ENCODE data around the gene AFM. TPM values are rescaled to one million over a fixed set of nuclear protein-coding genes. Genes with fewer than 3 reads are reported as not detected.

Gene AFM
- total and polyA plus RNA-seq, 2 of the 13 experiments (the other 11 are each of a cell fraction or from before 2014, with no cell fraction given), result 0.13 to 1.8 TPM

DNA sequence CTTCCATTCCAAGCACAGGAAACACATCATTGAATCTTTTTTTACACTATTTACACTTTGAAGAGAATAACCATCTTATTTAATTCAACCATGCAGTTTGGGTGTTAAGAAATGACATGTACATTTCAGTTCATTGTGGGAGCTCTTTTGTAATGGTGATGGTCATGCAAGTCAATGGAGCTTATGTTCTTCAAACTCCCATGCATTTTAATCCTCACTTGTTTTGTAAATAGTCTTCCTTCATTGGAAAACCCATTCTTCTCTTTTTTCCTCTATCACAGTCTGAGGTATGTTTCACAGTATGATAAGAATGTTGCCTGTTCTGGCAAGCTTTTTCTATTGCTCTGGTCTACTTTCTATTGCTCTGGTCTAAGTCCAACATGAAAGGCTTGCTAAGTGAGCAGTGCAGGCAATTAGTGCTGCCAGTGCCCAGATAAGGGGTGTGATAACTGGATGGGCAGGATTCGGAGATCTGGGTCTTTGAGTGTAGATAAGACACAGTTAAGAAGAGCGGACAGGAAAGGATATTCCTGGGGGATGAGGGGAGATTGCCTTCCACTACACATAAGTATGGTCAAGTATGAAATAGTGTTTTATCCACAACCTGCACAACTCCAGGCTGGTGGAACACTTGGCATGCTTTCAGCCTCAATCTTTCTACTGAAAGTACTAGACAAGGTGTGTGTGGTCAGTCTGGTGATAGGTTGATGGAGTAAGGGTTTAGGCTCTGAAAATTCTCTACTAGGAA lies 28.4 kb upstream of the AFM start (continued):
- no peak for TF ChIP-seq CTCF (CRISPR knock-in tag; IDR thresholded peaks at IDR 0.05)
- TF ChIP-seq, protein P1, sequence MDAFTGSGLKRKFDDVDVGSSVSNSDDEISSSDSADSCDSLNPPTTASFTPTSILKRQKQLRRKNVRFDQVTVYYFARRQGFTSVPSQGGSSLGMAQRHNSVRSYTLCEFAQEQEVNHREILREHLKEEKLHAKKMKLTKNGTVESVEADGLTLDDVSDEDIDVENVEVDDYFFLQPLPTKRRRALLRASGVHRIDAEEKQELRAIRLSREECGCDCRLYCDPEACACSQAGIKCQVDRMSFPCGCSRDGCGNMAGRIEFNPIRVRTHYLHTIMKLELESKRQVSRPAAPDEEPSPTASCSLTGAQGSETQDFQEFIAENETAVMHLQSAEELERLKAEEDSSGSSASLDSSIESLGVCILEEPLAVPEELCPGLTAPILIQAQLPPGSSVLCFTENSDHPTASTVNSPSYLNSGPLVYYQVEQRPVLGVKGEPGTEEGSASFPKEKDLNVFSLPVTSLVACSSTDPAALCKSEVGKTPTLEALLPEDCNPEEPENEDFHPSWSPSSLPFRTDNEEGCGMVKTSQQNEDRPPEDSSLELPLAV (CRISPR knock-in tag; conservative IDR thresholded peaks at IDR 0.05; ENCODE audit: low read depth), result 0 out of 2 replicates have a peak, but pooled peaks have one; percentile 26
- no peak for TF ChIP-seq SATB2 (CRISPR knock-in tag; IDR thresholded peaks at IDR 0.05)
- no peak for TF ChIP-seq ZNF44 (CRISPR knock-in tag; IDR thresholded peaks at IDR 0.05)
- TF ChIP-seq ATM (IDR thresholded peaks at IDR 0.05; ENCODE audit: borderline replicate concordance), result no peak
- no peak for TF ChIP-seq ZNF260 (CRISPR knock-in tag; IDR thresholded peaks at IDR 0.05; ENCODE audit: borderline replicate concordance, low read depth)
- no peak for TF ChIP-seq RAD21 (CRISPR knock-in tag; IDR thresholded peaks at IDR 0.05)
- no peak for TF ChIP-seq DBP (CRISPR knock-in tag; IDR thresholded peaks at IDR 0.05; ENCODE audit: not compliant biosample characterization)
- TF ChIP-seq KDM6A (CRISPR knock-in tag; IDR thresholded peaks at IDR 0.05; ENCODE audit: low read depth), result no peak
- TF ChIP-seq HMG20A (CRISPR knock-in tag; IDR thresholded peaks at IDR 0.05; ENCODE audit: borderline replicate concordance), result no peak
- TF ChIP-seq TFDP1 (CRISPR knock-in tag; IDR thresholded peaks at IDR 0.05; ENCODE audit: borderline replicate concordance), result no peak
- TF ChIP-seq MBD4 (IDR thresholded peaks at IDR 0.05; ENCODE audit: borderline replicate concordance, low read length), result peak; percentile 81
- TF ChIP-seq ZNF18 (CRISPR knock-in tag; IDR thresholded peaks at IDR 0.05; ENCODE audit: insufficient replicate concordance), result no peak
- TF ChIP-seq ZNF614 (CRISPR knock-in tag; IDR thresholded peaks at IDR 0.05; ENCODE audit: borderline replicate concordance), result no peak
- TF ChIP-seq ZZZ3 (CRISPR knock-in tag; IDR thresholded peaks at IDR 0.05; ENCODE audit: borderline replicate concordance), result no peak
- no peak for TF ChIP-seq RAD51 (IDR thresholded peaks at IDR 0.05; ENCODE audit: borderline replicate concordance)
- TF ChIP-seq FOXO1 (CRISPR knock-in tag; IDR thresholded peaks at IDR 0.05), result no peak
- TF ChIP-seq ZNF256 (CRISPR knock-in tag; conservative IDR thresholded peaks at IDR 0.05), result 0 out of 2 replicates have a peak, but pooled peaks have one; percentile 20
- TF ChIP-seq ZNF251 (CRISPR knock-in tag; IDR thresholded peaks at IDR 0.05), result no peak
- TF ChIP-seq RFX3 (CRISPR knock-in tag; IDR thresholded peaks at IDR 0.05), result no peak
- TF ChIP-seq, protein P2, sequence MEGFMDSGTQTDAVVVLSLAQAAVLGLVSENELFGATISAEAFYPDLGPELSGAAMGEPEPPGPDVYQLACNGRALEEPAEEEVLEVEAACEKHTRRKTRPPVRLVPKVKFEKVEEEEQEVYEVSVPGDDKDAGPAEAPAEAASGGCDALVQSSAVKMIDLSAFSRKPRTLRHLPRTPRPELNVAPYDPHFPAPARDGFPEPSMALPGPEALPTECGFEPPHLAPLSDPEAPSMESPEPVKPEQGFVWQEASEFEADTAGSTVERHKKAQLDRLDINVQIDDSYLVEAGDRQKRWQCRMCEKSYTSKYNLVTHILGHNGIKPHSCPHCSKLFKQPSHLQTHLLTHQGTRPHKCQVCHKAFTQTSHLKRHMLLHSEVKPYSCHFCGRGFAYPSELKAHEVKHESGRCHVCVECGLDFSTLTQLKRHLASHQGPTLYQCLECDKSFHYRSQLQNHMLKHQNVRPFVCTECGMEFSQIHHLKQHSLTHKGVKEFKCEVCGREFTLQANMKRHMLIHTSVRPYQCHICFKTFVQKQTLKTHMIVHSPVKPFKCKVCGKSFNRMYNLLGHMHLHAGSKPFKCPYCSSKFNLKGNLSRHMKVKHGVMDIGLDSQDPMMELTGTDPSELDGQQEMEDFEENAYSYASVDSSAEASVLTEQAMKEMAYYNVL (CRISPR knock-in tag; IDR thresholded peaks at IDR 0.05; ENCODE audit: borderline replicate concordance), result no peak
